ENCODE measurements around the gene P2RY6.

DNA sequence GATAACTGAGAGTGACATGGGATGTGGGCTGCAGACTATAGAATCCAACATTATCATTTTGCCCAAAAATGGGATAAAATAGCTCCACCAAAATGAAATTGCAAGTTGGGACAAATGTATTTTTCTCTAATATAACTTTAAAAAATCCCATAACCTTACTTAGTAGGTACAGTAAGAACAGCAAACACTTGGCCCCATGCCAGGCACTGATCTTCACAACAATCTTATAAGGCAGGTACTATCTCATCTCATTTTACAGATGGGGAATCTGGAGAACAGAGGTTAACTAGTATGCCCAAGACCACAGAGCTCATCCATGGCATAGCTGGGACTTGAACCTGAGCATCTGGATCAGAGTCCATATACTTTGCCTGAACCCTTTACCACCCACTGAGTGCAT lies 22.5 kb downstream of the P2RY6 start:
- TF ChIP-seq, protein P1, sequence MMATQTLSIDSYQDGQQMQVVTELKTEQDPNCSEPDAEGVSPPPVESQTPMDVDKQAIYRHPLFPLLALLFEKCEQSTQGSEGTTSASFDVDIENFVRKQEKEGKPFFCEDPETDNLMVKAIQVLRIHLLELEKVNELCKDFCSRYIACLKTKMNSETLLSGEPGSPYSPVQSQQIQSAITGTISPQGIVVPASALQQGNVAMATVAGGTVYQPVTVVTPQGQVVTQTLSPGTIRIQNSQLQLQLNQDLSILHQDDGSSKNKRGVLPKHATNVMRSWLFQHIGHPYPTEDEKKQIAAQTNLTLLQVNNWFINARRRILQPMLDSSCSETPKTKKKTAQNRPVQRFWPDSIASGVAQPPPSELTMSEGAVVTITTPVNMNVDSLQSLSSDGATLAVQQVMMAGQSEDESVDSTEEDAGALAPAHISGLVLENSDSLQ (IDR thresholded peaks at IDR 0.05), result no peak
- no peak for TF ChIP-seq FOXM1 (IDR thresholded peaks at IDR 0.05; ENCODE audit: borderline replicate concordance)

All from HEK293T (cell line).